HG03095 (cell line): ENCODE results near the gene E2F1.

Experiments used
- ATAC-seq: cut with Tn5 transposase; IDR thresholded peaks from one replicate; pipeline ENCODE4 v1.9.1; 2021; ENCODE audit warnings: moderate library complexity; ENCODE audit not compliant: unreplicated experiment

E2F1 gene

GRCh38 chr20:33673114-33673409, 13.1 kb downstream of the E2F1 start:
- no peak for ATAC-seq

- no peak for ATAC-seq
These were observed 13.6 kb downstream of the E2F1 start for GRCh38 chr20:33672426-33673113.

- ATAC-seq: no peak
These were observed 14.5 kb downstream of the E2F1 start for GRCh38 chr20:33671573-33672288.

- ATAC-seq: no peak
These were observed 15.3 kb downstream of the E2F1 start for GRCh38 chr20:33670715-33671499.

GRCh38 chr20:33669873-33670640, 16.1 kb downstream of the E2F1 start:
- no peak for ATAC-seq

GRCh38 chr20:33669224-33669623, 17.0 kb downstream of the E2F1 start:
- no peak for ATAC-seq

- no peak for ATAC-seq
These were observed 17.6 kb downstream of the E2F1 start for GRCh38 chr20:33668466-33669155.

- ATAC-seq: peak; percentile 35
These were observed 18.3 kb downstream of the E2F1 start for GRCh38 chr20:33667676-33668465.

- peak; percentile 0 for ATAC-seq
These were observed 18.9 kb downstream of the E2F1 start for GRCh38 chr20:33667245-33667675.

GRCh38 chr20:33666293-33667244, 19.6 kb downstream of the E2F1 start, which contains the start of gene ACTL10:
TSS of gene ACTL10 (plus strand) at chr20:33666943. CDS start at chr20:33667498, 555 bp downstream.
- ATAC-seq: peak; percentile 65

GRCh38 chr20:33664762-33665144, 21.4 kb downstream of the E2F1 start:
- no peak for ATAC-seq

- ATAC-seq: no peak
These were observed 22.0 kb downstream of the E2F1 start for GRCh38 chr20:33664085-33664761.

- peak; percentile 35 for ATAC-seq
These were observed 22.8 kb downstream of the E2F1 start for GRCh38 chr20:33663161-33664084.

- ATAC-seq: no peak
These were observed 24.0 kb downstream of the E2F1 start, which contains the start of gene C20orf144 for GRCh38 chr20:33662172-33662571. TSS of gene C20orf144 (plus strand) at chr20:33662327. CDS start at chr20:33662346, 19 bp downstream.

GRCh38 chr20:33660685-33661058, 25.5 kb downstream of the E2F1 start:
- no peak for ATAC-seq

GRCh38 chr20:33660035-33660684, 26.0 kb downstream of the E2F1 start:
- no peak for ATAC-seq
